ENCODE results near the gene PRKAA1. TPM values are rescaled to one million over a fixed set of nuclear protein-coding genes. Genes with fewer than 3 reads are reported as not detected.

Gene PRKAA1
- polyA plus RNA-seq, 3 donors = 23.4 to 32.8 (median 29.6) TPM

- intact Hi-C loops (cut with micrococcal nuclease) = no loop called here
- no CpG with 5 or more reads among the region's 2 CpGs for WGBS (ENCODE audit: insufficient coverage)
- Histone ChIP-seq H3K36me3 (replicated peaks in 1 of 2; ENCODE audit: control insufficient read depth in 1 of 2, insufficient read depth in 2 of 2, low read length in 2 of 2) (peaks cover 18 to 55% of the 10 kb centered on the region in 2 donors), H4K20me1 (ENCODE audit: insufficient read depth, low read length) (peaks cover 25% of the 10 kb centered on the region), H3K4me3 (replicated peaks in 1 of 3; ENCODE audit: low read depth in 2 of 3, low read length in 3 of 3) (no peak overlapping the region), H3K27me3 (ENCODE audit: control insufficient read depth in 2 of 2, insufficient read depth in 2 of 2, low read length in 2 of 2) (no peaks in the 10 kb centered on the region), H3K4me1 (ENCODE audit: control insufficient read depth in 1 of 2, insufficient read depth in 2 of 2, low read length in 2 of 2) (no peaks in the 10 kb centered on the region), H3K79me2 (ENCODE audit: insufficient read depth, low read length) (peaks cover 10% of the 10 kb centered on the region), H2AFZ (ENCODE audit: insufficient read depth, low read depth, low read length, poor library complexity, severe bottlenecking) (no peak overlapping the region), H3K27ac (ENCODE audit: low read depth in 1 of 2, low read length in 2 of 2) (no peak overlapping the region), H3K4me2 (replicated peaks; ENCODE audit: extremely low read depth, low read length, poor library complexity, severe bottlenecking) (no peak overlapping the region), H3K9ac (ENCODE audit: insufficient read depth, low read length, poor library complexity, severe bottlenecking) (no peak overlapping the region), H3K9me3 (replicated peaks in 1 of 2; ENCODE audit: control insufficient read depth in 1 of 2, insufficient read depth in 1 of 2, low read length in 2 of 2) (peaks cover 0 to 13% of the 10 kb centered on the region in 2 donors)
- peaks cover 44 to 47% of the 10 kb centered on the region in 2 donors for H3K36me3 Mint-ChIP-seq
- TF ChIP-seq CTCF (IDR thresholded peaks at IDR 0.05) = no peak
- no peak overlapping the region for H3K4me3 Mint-ChIP-seq
- peaks cover 5% of the 10 kb centered on the region for H3K4me1 Mint-ChIP-seq
- peaks cover 0 to 9% (median 2%) of the 10 kb centered on the region in 7 donors for H3K9me3 Mint-ChIP-seq
- no peak for DNase-seq
- H3K27me3 Mint-ChIP-seq (ENCODE audit: low read depth in 3 of 3) = no peaks in the 10 kb centered on the region
- H3K27ac Mint-ChIP-seq = no peak overlapping the region
Observed at GRCh38 chr5:40743771-40744170, 54.4 kb downstream of the PRKAA1 start.

DNA sequence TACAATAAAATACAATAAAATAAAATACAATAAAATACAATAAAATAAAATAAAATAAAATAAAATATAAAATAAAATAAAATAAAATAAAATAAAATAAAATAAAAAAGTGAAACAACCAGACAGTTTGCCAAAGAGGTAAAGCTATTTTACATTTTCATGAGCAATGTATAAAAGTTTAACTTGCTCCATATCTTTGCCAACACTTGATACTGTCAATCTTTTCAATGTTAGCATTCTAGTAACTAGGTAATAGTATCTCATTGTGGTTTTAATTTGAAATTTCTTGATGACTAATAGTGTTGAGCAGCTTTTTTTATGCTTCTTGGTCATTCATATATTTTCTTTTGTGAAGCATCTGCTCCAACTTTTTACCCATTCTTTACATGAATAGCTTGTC is 59.7 kb downstream of the PRKAA1 start:
- Mint-ChIP-seq H3K4me3 (no peak overlapping the region), H3K9me3 (peaks cover 0 to 9% (median 2%) of the 10 kb centered on the region in 7 donors), H3K4me1 (peaks cover 8% of the 10 kb centered on the region), H3K27me3 (ENCODE audit: low read depth in 3 of 3) (peaks cover 0 to 2% (median 0%) of the 10 kb centered on the region in 3 donors), H3K27ac (no peak overlapping the region), H3K36me3 (peaks cover 39 to 42% of the 10 kb centered on the region in 2 donors)
- Histone ChIP-seq H2AFZ (ENCODE audit: insufficient read depth, low read depth, low read length, poor library complexity, severe bottlenecking) (no peak overlapping the region), H3K4me2 (replicated peaks; ENCODE audit: extremely low read depth, low read length, poor library complexity, severe bottlenecking) (no peak overlapping the region), H3K79me2 (ENCODE audit: insufficient read depth, low read length) (no peaks in the 10 kb centered on the region), H3K27me3 (ENCODE audit: control insufficient read depth in 2 of 2, insufficient read depth in 2 of 2, low read length in 2 of 2) (no peaks in the 10 kb centered on the region), H3K9ac (ENCODE audit: insufficient read depth, low read length, poor library complexity, severe bottlenecking) (no peak overlapping the region), H4K20me1 (ENCODE audit: insufficient read depth, low read length) (peaks cover 2% of the 10 kb centered on the region), H3K27ac (ENCODE audit: low read depth in 1 of 2, low read length in 2 of 2) (no peak overlapping the region), H3K4me1 (ENCODE audit: control insufficient read depth in 1 of 2, insufficient read depth in 2 of 2, low read length in 2 of 2) (peaks cover 5 to 8% of the 10 kb centered on the region in 2 donors), H3K36me3 (replicated peaks in 1 of 2; ENCODE audit: control insufficient read depth in 1 of 2, insufficient read depth in 2 of 2, low read length in 2 of 2) (peaks cover 14 to 25% of the 10 kb centered on the region in 2 donors), H3K4me3 (replicated peaks in 1 of 3; ENCODE audit: low read depth in 2 of 3, low read length in 3 of 3) (no peak overlapping the region), H3K9me3 (replicated peaks in 1 of 2; ENCODE audit: control insufficient read depth in 1 of 2, insufficient read depth in 1 of 2, low read length in 2 of 2) (peaks cover 0 to 13% of the 10 kb centered on the region in 2 donors)
- DNase-seq = no peak
- intact Hi-C loops (cut with micrococcal nuclease) = loop anchor here in 1 of 2 donors (10.0 kb wide), 2 partner anchors 1024 to 1154 kb away; no protein-coding TSS in a partner anchor
- TF ChIP-seq CTCF (IDR thresholded peaks at IDR 0.05) = no peak

Data from CD14-positive monocyte (primary cell).